HEK293 (cell line): Measurements from ENCODE around the gene C2orf74.

ENCODE experiments used
- CTCF ChIA-PET: fragments of 350-600 bp; formaldehyde crosslinking; extraction: SDS; loops from one replicate; lab custom pipeline; 2021; ENCODE audit warnings: antibody characterized with exemption; lab: Yijun Ruan, JAX
- POLR2A ChIA-PET: fragments of 300-600 bp; formaldehyde crosslinking; extraction: SDS; loops from one replicate; lab custom pipeline; 2020; ENCODE audit warnings: antibody characterized with exemption, inconsistent platforms; lab: Yijun Ruan, JAX
- H3K27ac ChIP-seq: fragments of 200-500 bp; sonication (Bioruptor generic); 2 replicates; pipeline ENCODE4 v1.5.1; 2014; ENCODE audit warnings: low read depth, low read length, control low read depth, inconsistent platforms; ENCODE audit errors: extremely low read depth
- H3K36me3 ChIP-seq, 2 experiments: fragments of 200-500 bp in 1 of 2; sonication (Bioruptor generic) in 1 of 2; 1 replicate in 1 of 2; 2 replicates in 1 of 2; pipeline ENCODE4 v1.5.1; 2014 to 2017; ENCODE audit warnings: inconsistent platforms in 2 of 2, low read length in 2 of 2; ENCODE audit not compliant: control insufficient read depth in 2 of 2, insufficient read depth in 1 of 2
- H3K4me1 ChIP-seq: fragments of 200-500 bp; sonication (Bioruptor generic); 2 replicates; pipeline ENCODE4 v1.5.1; 2014; ENCODE audit warnings: mild to moderate bottlenecking, low read length, inconsistent platforms; ENCODE audit not compliant: control insufficient read depth, insufficient read depth
- H3K4me3 ChIP-seq: 2 replicates; pipeline ENCODE4 v1.5.1; 2011; ENCODE audit warnings: low read depth, mild to moderate bottlenecking, control low read depth, low read length, moderate library complexity
- H3K9me3 ChIP-seq: fragments of 200-500 bp; sonication (Bioruptor generic); 2 replicates; pipeline ENCODE4 v1.5.1; 2014; ENCODE audit warnings: low read depth, low read length, inconsistent platforms; ENCODE audit not compliant: control insufficient read depth, insufficient read depth
- HOXA7 ChIP-seq: sonication (generic); formaldehyde crosslinking; IDR thresholded peaks from 2 replicates; pipeline ENCODE4 v1.8.1; 2022; ENCODE audit warnings: missing genetic modification reagents, borderline replicate concordance
- KLF16 ChIP-seq: fragments of 450-650 bp; formaldehyde crosslinking; IDR thresholded peaks from 2 replicates; pipeline ENCODE4 v1.5.1; 2017; ENCODE audit warnings: missing biosample characterization, missing genetic modification characterization
- KLF8 ChIP-seq: fragments of 450-650 bp; formaldehyde crosslinking; IDR thresholded peaks from 2 replicates; pipeline ENCODE4 v1.5.1; 2016; ENCODE audit warnings: missing biosample characterization, missing genetic modification characterization
- SETDB1 ChIP-seq: IDR thresholded peaks from one replicate; pipeline ENCODE4 v1.6.1; 2017; ENCODE audit warnings: mild to moderate bottlenecking, low read length, moderate library complexity, mixed read lengths; ENCODE audit not compliant: insufficient read length
- TRIM28 ChIP-seq: IDR thresholded peaks from 2 replicates; pipeline ENCODE4 v1.6.1; 2011; ENCODE audit warnings: low read length, control low read depth, borderline replicate concordance
- ZBTB1 ChIP-seq: fragments of 450-650 bp; formaldehyde crosslinking; IDR thresholded peaks from 2 replicates; pipeline ENCODE4 v1.5.1; 2016; ENCODE audit warnings: missing biosample characterization, missing genetic modification characterization
- ZFP3 ChIP-seq: fragments of 450-650 bp; formaldehyde crosslinking; IDR thresholded peaks from 2 replicates; pipeline ENCODE4 v1.5.1; 2016; ENCODE audit warnings: low read depth, missing biosample characterization, missing genetic modification characterization
- ZNF114 ChIP-seq: fragments of 450-650 bp; formaldehyde crosslinking; IDR thresholded peaks from 2 replicates; pipeline ENCODE4 v1.5.0; 2017; ENCODE audit warnings: missing biosample characterization, missing genetic modification characterization
- ZNF121 ChIP-seq: fragments of 450-650 bp; formaldehyde crosslinking; IDR thresholded peaks from 2 replicates; pipeline ENCODE4 v1.5.1; 2016; ENCODE audit warnings: missing biosample characterization, missing genetic modification characterization
- ZNF138 ChIP-seq: fragments of 450-650 bp; formaldehyde crosslinking; IDR thresholded peaks from 2 replicates; pipeline ENCODE4 v1.5.1; 2016; ENCODE audit warnings: missing biosample characterization, missing genetic modification characterization, borderline replicate concordance
- ZNF155 ChIP-seq: fragments of 450-650 bp; formaldehyde crosslinking; IDR thresholded peaks from 2 replicates; pipeline ENCODE4 v1.5.1; 2016; ENCODE audit warnings: missing biosample characterization, missing genetic modification characterization
- ZNF16 ChIP-seq: fragments of 450-650 bp; formaldehyde crosslinking; IDR thresholded peaks from 2 replicates; pipeline ENCODE4 v1.5.1; 2016; ENCODE audit warnings: low read depth, missing biosample characterization, missing genetic modification characterization
- ZNF184 ChIP-seq: fragments of 450-650 bp; IDR thresholded peaks from 2 replicates; pipeline ENCODE4 v1.5.1; 2018; ENCODE audit warnings: missing biosample characterization, mild to moderate bottlenecking, missing genetic modification characterization
- ZNF221 ChIP-seq: fragments of 450-650 bp; formaldehyde crosslinking; IDR thresholded peaks from 2 replicates; pipeline ENCODE4 v1.5.1; 2017; ENCODE audit warnings: missing biosample characterization, missing genetic modification characterization, borderline replicate concordance
- ZNF292 ChIP-seq: fragments of 450-650 bp; formaldehyde crosslinking; IDR thresholded peaks from 2 replicates; pipeline ENCODE4 v1.5.1; 2016; ENCODE audit warnings: low read depth, missing biosample characterization, missing genetic modification characterization, borderline replicate concordance
- ZNF335 ChIP-seq: fragments of 450-650 bp; formaldehyde crosslinking; conservative IDR thresholded peaks from 2 replicates; pipeline ENCODE4 v1.5.1; 2016; ENCODE audit warnings: missing biosample characterization, missing genetic modification characterization
- ZNF354C ChIP-seq: fragments of 450-650 bp; formaldehyde crosslinking; IDR thresholded peaks from 2 replicates; pipeline ENCODE4 v1.5.1; 2016; ENCODE audit warnings: missing biosample characterization, missing genetic modification characterization, low read depth, borderline replicate concordance
- ZNF366 ChIP-seq: fragments of 450-650 bp; formaldehyde crosslinking; conservative IDR thresholded peaks from 2 replicates; pipeline ENCODE4 v1.5.1; 2016; ENCODE audit warnings: missing biosample characterization, missing genetic modification characterization
- ZNF423 ChIP-seq: fragments of 450-650 bp; formaldehyde crosslinking; IDR thresholded peaks from 2 replicates; pipeline ENCODE4 v1.5.1; 2016; ENCODE audit warnings: missing biosample characterization, missing genetic modification characterization
- ZNF48 ChIP-seq: fragments of 450-650 bp; formaldehyde crosslinking; IDR thresholded peaks from 2 replicates; pipeline ENCODE4 v1.5.1; 2016; ENCODE audit warnings: missing biosample characterization, missing genetic modification characterization
- ZNF621 ChIP-seq: fragments of 450-650 bp; formaldehyde crosslinking; IDR thresholded peaks from 2 replicates; pipeline ENCODE4 v1.5.1; 2017; ENCODE audit warnings: missing biosample characterization, missing genetic modification characterization
- ZNF791 ChIP-seq: fragments of 450-650 bp; formaldehyde crosslinking; IDR thresholded peaks from 2 replicates; pipeline ENCODE4 v1.5.1; 2016; ENCODE audit warnings: missing biosample characterization, missing genetic modification characterization
- TF ChIP-seq, protein P1 (sequence below): fragments of 450-650 bp; formaldehyde crosslinking; optimal IDR thresholded peaks from 2 replicates; pipeline ENCODE3; 2016; ENCODE audit warnings: missing biosample characterization, mild to moderate bottlenecking, missing genetic modification characterization
- TF ChIP-seq, protein P2 (sequence below): fragments of 450-650 bp; formaldehyde crosslinking; IDR thresholded peaks from 2 replicates; pipeline ENCODE4 v1.5.1; 2016; ENCODE audit warnings: missing biosample characterization, missing genetic modification characterization
- TF ChIP-seq, protein P3 (sequence below): fragments of 450-650 bp; formaldehyde crosslinking; IDR thresholded peaks from 2 replicates; pipeline ENCODE4 v1.5.1; 2016; ENCODE audit warnings: missing biosample characterization, missing genetic modification characterization, borderline replicate concordance
- TF ChIP-seq, protein P4 (sequence below): fragments of 450-650 bp; formaldehyde crosslinking; IDR thresholded peaks from 2 replicates; pipeline ENCODE4 v1.5.1; 2017; ENCODE audit warnings: missing biosample characterization, missing genetic modification characterization

C2orf74 gene

DNA sequence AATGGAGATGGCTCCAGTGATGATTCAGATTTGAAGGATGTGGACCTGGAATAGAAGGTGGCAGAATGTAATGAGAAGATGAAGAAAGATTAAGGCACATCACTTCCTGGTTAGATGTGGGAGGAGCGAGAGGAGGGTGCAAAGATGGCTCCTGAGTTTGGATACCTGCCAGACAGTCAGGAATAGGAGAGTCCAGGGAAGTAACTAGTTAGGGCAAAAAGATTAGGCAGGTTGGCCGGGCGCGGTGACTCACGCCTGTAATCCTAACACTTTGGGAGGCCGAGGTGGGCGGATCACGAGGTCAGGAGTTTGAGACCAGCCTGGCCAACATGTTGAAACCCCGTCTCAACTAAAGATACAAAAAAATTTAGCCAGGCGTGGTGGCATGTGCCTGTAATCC is 5.6 kb downstream of the C2orf74 start:
- TF ChIP-seq ZNF366 (tag by site-specific recombination) (no peak), SETDB1 (no peak), ZNF121 (no peak), ZNF48 (tag by site-specific recombination) (no peak), KLF16 (tag by site-specific recombination) (no peak), ZNF423 (tag by site-specific recombination) (no peak), TRIM28 (no peak), ZNF791 (no peak), ZNF354C (no peak), ZFP3 (no peak), ZNF621 (no peak), ZNF335 (tag by site-specific recombination) (no peak), ZBTB1 (no peak)
- TF ChIP-seq, protein P1, sequence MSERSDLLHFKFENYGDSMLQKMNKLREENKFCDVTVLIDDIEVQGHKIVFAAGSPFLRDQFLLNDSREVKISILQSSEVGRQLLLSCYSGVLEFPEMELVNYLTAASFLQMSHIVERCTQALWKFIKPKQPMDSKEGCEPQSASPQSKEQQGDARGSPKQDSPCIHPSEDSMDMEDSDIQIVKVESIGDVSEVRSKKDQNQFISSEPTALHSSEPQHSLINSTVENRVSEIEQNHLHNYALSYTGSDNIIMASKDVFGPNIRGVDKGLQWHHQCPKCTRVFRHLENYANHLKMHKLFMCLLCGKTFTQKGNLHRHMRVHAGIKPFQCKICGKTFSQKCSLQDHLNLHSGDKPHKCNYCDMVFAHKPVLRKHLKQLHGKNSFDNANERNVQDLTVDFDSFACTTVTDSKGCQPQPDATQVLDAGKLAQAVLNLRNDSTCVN (tag by site-specific recombination): no peak
- TF ChIP-seq, protein P2, sequence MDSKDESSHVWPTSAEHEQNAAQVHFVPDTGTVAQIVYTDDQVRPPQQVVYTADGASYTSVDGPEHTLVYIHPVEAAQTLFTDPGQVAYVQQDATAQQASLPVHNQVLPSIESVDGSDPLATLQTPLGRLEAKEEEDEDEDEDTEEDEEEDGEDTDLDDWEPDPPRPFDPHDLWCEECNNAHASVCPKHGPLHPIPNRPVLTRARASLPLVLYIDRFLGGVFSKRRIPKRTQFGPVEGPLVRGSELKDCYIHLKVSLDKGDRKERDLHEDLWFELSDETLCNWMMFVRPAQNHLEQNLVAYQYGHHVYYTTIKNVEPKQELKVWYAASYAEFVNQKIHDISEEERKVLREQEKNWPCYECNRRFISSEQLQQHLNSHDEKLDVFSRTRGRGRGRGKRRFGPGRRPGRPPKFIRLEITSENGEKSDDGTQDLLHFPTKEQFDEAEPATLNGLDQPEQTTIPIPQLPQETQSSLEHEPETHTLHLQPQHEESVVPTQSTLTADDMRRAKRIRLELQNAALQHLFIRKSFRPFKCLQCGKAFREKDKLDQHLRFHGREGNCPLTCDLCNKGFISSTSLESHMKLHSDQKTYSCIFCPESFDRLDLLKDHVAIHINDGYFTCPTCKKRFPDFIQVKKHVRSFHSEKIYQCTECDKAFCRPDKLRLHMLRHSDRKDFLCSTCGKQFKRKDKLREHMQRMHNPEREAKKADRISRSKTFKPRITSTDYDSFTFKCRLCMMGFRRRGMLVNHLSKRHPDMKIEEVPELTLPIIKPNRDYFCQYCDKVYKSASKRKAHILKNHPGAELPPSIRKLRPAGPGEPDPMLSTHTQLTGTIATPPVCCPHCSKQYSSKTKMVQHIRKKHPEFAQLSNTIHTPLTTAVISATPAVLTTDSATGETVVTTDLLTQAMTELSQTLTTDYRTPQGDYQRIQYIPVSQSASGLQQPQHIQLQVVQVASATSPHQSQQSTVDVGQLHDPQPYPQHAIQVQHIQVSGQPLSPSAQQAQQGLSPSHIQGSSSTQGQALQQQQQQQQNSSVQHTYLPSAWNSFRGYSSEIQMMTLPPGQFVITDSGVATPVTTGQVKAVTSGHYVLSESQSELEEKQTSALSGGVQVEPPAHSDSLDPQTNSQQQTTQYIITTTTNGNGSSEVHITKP (tag by site-specific recombination): no peak
- TF ChIP-seq, all 188 proteins: peak for 0
- Histone ChIP-seq H3K9me3 (no peaks in the 10 kb centered on the region), H3K36me3 (peaks cover 0 to 48% of the 10 kb centered on the region in 2 experiments; a peak in 2 of 3 replicates), H3K4me1 (no peaks in the 10 kb centered on the region), H3K27ac (no peak overlapping the region), H3K4me3 (no peak overlapping the region)
- ChIA-PET POLR2A (interaction anchor here (1.6 kb wide), 1 partner anchor 9 kb away, joined by 5 read pairs; no protein-coding TSS in a partner anchor), CTCF (interaction anchor here (0.6 to 0.7 kb wide), 2 partner anchors 12 to 83 kb away, joined by 3 read pairs; no protein-coding TSS in a partner anchor)

DNA sequence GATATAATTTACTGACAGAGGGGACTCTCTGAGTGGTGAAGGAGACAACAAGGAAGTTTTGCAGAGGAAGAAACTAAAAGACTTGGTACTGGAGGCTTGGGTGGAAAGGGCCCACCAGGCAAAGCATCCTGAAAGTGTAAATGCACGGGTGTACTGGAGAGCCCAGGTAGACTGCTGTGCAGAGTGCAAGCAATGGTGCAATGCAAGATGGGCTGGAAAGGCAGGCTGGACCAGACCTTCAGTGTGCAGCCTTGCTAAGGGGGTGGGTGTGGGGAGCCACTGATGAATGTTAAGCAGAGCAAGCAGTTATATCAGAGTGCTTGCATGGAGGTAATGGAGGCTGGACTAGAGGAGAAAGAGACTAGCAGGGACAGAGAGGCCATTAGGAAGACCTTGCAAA is 10.7 kb downstream of the C2orf74 start:
- H3K36me3 ChIP-seq: peaks cover 0 to 3% of the 10 kb centered on the region in 2 experiments; a peak in 2 of 3 replicates
- POLR2A ChIA-PET: no interaction called here
- no peak for TF ChIP-seq ZNF221 (tag by site-specific recombination)
- no peak for TF ChIP-seq KLF8
- TF ChIP-seq ZNF335 (tag by site-specific recombination): no peak
- no peak for TF ChIP-seq ZNF155 (tag by site-specific recombination)
- TF ChIP-seq ZNF114 (tag by site-specific recombination): no peak
- no peak for TF ChIP-seq ZNF16 (tag by site-specific recombination)
- TF ChIP-seq, protein P3, sequence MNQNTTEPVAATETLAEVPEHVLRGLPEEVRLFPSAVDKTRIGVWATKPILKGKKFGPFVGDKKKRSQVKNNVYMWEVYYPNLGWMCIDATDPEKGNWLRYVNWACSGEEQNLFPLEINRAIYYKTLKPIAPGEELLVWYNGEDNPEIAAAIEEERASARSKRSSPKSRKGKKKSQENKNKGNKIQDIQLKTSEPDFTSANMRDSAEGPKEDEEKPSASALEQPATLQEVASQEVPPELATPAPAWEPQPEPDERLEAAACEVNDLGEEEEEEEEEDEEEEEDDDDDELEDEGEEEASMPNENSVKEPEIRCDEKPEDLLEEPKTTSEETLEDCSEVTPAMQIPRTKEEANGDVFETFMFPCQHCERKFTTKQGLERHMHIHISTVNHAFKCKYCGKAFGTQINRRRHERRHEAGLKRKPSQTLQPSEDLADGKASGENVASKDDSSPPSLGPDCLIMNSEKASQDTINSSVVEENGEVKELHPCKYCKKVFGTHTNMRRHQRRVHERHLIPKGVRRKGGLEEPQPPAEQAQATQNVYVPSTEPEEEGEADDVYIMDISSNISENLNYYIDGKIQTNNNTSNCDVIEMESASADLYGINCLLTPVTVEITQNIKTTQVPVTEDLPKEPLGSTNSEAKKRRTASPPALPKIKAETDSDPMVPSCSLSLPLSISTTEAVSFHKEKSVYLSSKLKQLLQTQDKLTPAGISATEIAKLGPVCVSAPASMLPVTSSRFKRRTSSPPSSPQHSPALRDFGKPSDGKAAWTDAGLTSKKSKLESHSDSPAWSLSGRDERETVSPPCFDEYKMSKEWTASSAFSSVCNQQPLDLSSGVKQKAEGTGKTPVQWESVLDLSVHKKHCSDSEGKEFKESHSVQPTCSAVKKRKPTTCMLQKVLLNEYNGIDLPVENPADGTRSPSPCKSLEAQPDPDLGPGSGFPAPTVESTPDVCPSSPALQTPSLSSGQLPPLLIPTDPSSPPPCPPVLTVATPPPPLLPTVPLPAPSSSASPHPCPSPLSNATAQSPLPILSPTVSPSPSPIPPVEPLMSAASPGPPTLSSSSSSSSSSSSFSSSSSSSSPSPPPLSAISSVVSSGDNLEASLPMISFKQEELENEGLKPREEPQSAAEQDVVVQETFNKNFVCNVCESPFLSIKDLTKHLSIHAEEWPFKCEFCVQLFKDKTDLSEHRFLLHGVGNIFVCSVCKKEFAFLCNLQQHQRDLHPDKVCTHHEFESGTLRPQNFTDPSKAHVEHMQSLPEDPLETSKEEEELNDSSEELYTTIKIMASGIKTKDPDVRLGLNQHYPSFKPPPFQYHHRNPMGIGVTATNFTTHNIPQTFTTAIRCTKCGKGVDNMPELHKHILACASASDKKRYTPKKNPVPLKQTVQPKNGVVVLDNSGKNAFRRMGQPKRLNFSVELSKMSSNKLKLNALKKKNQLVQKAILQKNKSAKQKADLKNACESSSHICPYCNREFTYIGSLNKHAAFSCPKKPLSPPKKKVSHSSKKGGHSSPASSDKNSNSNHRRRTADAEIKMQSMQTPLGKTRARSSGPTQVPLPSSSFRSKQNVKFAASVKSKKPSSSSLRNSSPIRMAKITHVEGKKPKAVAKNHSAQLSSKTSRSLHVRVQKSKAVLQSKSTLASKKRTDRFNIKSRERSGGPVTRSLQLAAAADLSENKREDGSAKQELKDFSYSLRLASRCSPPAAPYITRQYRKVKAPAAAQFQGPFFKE (tag by site-specific recombination): no peak
- no peak for TF ChIP-seq ZNF138 (tag by site-specific recombination)
- TF ChIP-seq HOXA7 (CRISPR knock-in tag): no peak
- TF ChIP-seq, protein P4, sequence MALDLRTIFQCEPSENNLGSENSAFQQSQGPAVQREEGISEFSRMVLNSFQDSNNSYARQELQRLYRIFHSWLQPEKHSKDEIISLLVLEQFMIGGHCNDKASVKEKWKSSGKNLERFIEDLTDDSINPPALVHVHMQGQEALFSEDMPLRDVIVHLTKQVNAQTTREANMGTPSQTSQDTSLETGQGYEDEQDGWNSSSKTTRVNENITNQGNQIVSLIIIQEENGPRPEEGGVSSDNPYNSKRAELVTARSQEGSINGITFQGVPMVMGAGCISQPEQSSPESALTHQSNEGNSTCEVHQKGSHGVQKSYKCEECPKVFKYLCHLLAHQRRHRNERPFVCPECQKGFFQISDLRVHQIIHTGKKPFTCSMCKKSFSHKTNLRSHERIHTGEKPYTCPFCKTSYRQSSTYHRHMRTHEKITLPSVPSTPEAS (tag by site-specific recombination): no peak
- no peak for TF ChIP-seq ZNF292
- no peak for TF ChIP-seq ZNF184 (tag by site-specific recombination)

More for the DNA sequence above, 10.7 kb downstream of the C2orf74 start:
- Histone ChIP-seq H3K9me3 (no peaks in the 10 kb centered on the region), H3K4me1 (no peaks in the 10 kb centered on the region), H3K27ac (no peak overlapping the region), H3K4me3 (no peak overlapping the region)
- CTCF ChIA-PET: no interaction called here
